ENCODE measurements around the gene NUMB.

The NUMB gene

DNA sequence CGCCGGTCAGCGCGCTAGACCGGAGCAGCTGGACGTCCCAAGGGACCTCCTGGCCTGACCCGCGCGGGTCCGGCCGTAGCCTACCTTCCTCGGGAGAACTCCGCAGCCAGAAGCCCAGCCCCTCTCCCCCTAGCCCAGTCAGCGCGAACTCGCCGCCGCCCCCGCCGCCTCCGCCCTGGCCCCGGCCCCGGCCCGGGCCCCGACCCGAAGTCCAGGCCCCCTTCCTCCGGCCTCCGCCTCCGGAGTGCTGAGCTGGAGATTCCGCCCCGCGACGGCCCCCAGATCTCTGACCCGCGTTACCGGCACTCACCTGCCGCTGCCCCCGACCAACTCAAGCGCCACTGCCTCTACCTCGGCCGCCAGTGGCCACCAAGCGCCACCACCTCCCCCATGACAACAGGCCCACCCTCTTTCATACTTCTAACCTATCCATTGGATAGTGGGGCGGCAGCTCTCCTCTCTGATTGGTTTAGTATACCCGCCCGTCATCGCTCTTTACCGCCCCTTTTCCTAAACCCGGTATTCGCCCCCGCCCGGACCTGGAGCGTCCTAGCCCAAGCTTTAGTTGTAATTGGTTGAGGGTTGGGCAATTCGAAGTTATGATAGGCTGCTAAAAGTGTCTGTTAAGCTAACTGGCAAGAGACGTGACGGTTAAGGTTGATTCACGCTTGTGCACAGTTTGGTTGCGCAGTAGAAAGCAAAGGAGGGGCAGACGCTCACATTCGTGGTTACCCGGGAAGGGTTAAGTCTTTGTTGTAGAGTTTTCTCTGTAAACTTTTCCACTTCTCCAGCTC is at the start of gene NUMB:
Gene NUMB (minus strand): TSS at position 364 of the 794 bp plus-strand sequence. CDS start 102,795 bp downstream, outside the sequence.
- peak within 1 kb of the TSS; percentile 92 for H3K4me3 ChIP-seq (ENCODE audit: low read depth, low read length)
- DNase-seq (ENCODE audit: low read depth): peak; percentile 100
- TF ChIP-seq, protein P1, sequence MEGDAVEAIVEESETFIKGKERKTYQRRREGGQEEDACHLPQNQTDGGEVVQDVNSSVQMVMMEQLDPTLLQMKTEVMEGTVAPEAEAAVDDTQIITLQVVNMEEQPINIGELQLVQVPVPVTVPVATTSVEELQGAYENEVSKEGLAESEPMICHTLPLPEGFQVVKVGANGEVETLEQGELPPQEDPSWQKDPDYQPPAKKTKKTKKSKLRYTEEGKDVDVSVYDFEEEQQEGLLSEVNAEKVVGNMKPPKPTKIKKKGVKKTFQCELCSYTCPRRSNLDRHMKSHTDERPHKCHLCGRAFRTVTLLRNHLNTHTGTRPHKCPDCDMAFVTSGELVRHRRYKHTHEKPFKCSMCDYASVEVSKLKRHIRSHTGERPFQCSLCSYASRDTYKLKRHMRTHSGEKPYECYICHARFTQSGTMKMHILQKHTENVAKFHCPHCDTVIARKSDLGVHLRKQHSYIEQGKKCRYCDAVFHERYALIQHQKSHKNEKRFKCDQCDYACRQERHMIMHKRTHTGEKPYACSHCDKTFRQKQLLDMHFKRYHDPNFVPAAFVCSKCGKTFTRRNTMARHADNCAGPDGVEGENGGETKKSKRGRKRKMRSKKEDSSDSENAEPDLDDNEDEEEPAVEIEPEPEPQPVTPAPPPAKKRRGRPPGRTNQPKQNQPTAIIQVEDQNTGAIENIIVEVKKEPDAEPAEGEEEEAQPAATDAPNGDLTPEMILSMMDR (IDR thresholded peaks at IDR 0.05; ENCODE audit: control insufficient read depth, extremely low read depth, insufficient read depth): peak; percentile 12; the same call in 1 of the 2 replicates

DNA sequence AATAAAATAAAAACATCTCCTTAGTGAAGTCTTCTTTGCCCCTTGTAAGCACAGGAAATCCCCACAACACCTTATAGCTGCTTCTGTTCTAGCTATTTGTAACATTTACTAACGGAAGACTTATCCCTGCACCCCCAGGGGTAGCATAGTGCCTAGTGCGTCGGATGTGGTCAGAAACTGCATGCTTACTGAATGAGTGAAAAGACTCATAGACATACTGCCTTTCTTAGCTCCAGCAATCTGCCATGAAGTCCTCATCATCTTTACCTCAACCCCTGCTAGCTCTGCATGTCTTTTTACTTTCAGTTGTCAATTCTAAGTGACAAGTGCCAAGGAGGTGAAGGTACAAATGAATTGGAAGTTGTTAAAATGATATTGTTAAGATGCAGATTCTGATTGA is 45.3 kb upstream of the NUMB start:
- H3K4me3 ChIP-seq (ENCODE audit: low read depth, low read length): no peak overlapping the region
- no peak for DNase-seq (ENCODE audit: low read depth)
- TF ChIP-seq, protein P1 (IDR thresholded peaks at IDR 0.05; ENCODE audit: control insufficient read depth, extremely low read depth, insufficient read depth): no peak

GRCh38 chr14:73502017-73502619 is 43.8 kb upstream of the NUMB start:
- H3K4me3 ChIP-seq (ENCODE audit: low read depth, low read length): no peak overlapping the region
- TF ChIP-seq, protein P1 (IDR thresholded peaks at IDR 0.05; ENCODE audit: control insufficient read depth, extremely low read depth, insufficient read depth): no peak
- peak; percentile 17 for DNase-seq (ENCODE audit: low read depth)

DNA sequence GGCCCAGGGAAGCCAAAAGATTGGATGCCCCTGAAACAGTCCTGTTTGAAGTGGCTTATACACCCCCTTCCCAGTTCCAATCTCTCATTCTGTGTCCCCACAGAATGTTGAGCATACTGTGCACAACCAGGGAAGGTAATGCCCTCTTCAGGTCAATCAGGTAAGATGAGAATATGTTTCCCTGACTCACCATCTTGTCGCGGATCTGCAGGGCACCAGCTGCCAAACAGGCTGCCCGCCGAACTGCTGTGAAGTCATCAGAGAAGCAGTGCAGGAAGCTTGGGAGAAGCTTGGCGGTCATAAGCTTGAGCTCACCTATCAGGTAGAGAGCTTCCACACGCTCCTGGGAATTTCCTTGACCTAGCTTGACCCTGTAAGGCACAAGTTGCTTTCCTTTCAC is 42.0 kb upstream of the NUMB start:
- no peak overlapping the region for H3K4me3 ChIP-seq (ENCODE audit: low read depth, low read length)
- TF ChIP-seq, protein P1 (IDR thresholded peaks at IDR 0.05; ENCODE audit: control insufficient read depth, extremely low read depth, insufficient read depth): no peak
- no peak for DNase-seq (ENCODE audit: low read depth)

GRCh38 chr14:73494593-73494992 is 36.2 kb upstream of the NUMB start:
- DNase-seq (ENCODE audit: low read depth): no peak
- no peak overlapping the region for H3K4me3 ChIP-seq (ENCODE audit: low read depth, low read length)
- TF ChIP-seq, protein P1 (IDR thresholded peaks at IDR 0.05; ENCODE audit: control insufficient read depth, extremely low read depth, insufficient read depth): no peak

- TF ChIP-seq, protein P1 (IDR thresholded peaks at IDR 0.05; ENCODE audit: control insufficient read depth, extremely low read depth, insufficient read depth): no peak
- H3K4me3 ChIP-seq (ENCODE audit: low read depth, low read length): no peak overlapping the region
- no peak for DNase-seq (ENCODE audit: low read depth)
Measured at GRCh38 chr14:73492670-73493069, 34.3 kb upstream of the NUMB start.

Measured in LNCaP clone FGC (cell line).